GM19438 (cell line): Measurements from ENCODE around the gene PPIG.
"Not testable (repeated sequence)": the region's sequence is repeated elsewhere in the genome, so short reads cannot be mapped to it uniquely, and the experiment has no call there.

Experiments
- ATAC-seq: cut with Tn5 transposase; IDR thresholded peaks from one replicate; pipeline ENCODE4 v1.9.1; 2021; ENCODE audit warnings: low read depth; ENCODE audit not compliant: unreplicated experiment

Gene PPIG

GRCh38 chr2:169661265-169661664 is 77.1 kb downstream of the PPIG start:
- ATAC-seq: no peak

GRCh38 chr2:169662744-169663143 is 78.6 kb downstream of the PPIG start:
- no peak for ATAC-seq

- no peak for ATAC-seq
These were observed 79.1 kb downstream of the PPIG start for GRCh38 chr2:169663247-169663646.

DNA sequence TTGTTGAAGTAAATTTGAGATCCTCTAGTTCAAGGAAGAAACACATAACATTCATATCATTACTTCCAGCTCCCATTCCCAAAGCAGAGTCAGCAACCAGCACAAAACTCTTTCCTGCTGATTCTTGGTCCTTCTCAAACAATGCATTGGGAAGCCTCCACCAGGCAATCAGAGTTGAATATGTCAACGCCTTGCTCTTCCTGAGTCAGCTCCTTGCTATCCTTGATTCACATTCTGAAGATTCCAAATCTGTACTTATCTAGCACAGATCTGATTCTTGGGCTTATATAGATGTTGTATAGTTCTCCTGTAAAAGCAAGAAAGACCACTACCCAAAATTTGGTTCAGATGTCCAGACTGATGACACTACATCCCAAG is 80.4 kb downstream of the PPIG start:
- ATAC-seq: no peak

GRCh38 chr2:169664978-169665930 is 81.1 kb downstream of the PPIG start:
- no peak for ATAC-seq

GRCh38 chr2:169667583-169667982 is 83.4 kb downstream of the PPIG start:
- ATAC-seq: no peak

DNA sequence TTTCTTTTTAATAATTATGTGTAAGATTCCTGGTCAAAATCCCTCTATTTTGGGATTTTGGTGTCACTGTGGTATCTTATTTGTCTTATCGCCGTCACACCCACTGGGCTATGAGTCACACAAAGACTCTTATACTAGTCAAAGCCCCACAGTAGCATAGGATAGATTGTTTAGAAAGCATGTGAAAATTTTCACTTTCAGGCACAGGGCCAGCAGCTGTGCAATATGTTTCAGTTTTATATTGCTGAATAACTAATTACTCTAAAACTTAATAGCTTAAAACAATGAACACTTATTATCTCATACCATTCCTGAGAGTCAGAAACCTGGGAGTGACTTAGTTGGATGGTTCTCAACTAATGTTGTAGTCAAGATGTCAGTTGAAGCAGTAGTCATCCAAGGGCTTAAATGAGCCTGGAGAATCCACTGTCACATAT is 86.1 kb downstream of the PPIG start:
- ATAC-seq: no peak

- ATAC-seq: no peak
These were observed 86.8 kb downstream of the PPIG start for GRCh38 chr2:169670937-169671336.

GRCh38 chr2:169672406-169672805 is 88.3 kb downstream of the PPIG start:
- ATAC-seq: no peak

DNA sequence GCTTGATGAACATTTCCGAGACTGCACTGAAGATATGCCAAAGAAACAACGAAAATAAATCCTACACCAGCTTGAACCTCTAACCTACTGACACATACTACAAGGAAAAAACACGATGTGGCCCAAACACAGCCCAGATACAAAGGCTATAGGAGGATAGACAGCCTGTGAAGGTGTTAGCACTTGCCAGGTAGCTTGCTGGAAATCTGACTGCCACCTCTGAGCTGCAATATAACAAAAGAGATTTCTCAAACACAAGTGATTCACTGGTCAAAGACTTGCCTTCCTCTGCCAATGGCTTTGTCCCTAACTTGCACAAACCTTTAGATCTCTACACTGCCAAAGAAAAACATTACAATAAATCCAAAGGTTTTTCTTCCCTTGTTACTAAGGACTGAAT is 89.0 kb downstream of the PPIG start:
- ATAC-seq: no peak

GRCh38 chr2:169673921-169674320 is 89.8 kb downstream of the PPIG start:
- no peak for ATAC-seq

DNA sequence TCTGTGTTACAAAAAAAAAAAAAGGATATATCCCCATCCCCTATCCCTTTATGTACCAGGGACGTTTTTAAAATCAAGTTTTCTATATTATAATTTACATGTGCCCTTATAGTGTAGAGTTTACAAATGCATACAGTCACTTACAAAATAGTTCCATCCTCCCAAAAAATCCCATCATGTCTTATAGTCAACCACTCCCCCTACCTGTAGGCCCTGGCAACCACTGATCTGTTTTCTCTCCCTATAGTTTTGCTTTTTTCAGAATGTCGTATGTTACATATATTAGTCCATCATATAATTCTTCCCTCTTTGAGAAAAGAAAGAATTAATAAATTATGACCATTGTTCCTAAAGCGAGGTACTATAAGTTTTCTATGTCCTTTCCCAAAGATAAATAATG is 92.2 kb downstream of the PPIG start:
- no peak for ATAC-seq

DNA sequence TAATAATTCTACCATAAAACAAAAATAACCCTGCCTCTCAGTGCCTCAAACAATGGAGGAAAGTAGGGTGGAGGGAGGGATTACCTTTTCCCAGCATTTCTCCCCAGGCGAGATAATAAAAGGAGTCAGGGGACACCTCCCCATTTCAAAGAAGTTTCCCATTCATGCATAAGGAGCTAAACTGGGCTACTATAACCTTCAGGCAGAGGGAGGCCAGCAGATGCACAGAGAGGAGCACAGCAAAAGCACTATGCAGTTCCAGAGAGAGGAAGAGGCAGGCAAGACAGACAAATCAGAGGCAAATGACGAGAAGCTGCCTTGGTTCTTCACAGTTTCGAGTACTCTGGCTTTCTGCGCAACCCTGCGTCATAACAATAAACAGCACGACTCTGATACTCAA is 92.7 kb downstream of the PPIG start:
- no peak for ATAC-seq

- no peak for ATAC-seq
These were observed 98.9 kb downstream of the PPIG start for GRCh38 chr2:169683054-169683424.

- ATAC-seq: no peak
These were observed 99.4 kb downstream of the PPIG start for GRCh38 chr2:169683425-169684134.

DNA sequence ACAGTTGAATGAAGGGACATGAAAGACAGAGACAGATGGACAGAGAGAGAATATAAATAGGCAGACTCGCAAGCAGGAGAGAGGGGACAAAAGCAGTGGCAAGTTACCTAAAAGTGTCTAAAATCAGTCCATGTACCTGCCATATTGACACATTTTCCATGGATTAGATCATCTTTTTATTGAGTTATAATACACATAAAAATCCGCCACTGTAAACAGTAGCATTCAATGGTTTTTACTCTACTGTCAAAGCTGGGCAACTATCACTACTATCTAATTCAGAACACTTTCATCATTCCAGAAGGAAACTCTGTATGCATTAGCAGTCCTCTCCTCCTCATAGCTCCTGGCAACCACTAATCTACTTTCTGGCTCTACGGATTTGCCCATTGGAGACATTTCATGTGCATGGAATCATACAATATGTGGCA is 100.0 kb downstream of the PPIG start:
- ATAC-seq: no peak

- not testable (repeated sequence) for ATAC-seq
These were observed 100.6 kb downstream of the PPIG start for GRCh38 chr2:169684712-169685111.

- ATAC-seq: not testable (repeated sequence)
These were observed 102.7 kb downstream of the PPIG start for GRCh38 chr2:169686825-169687224.

DNA sequence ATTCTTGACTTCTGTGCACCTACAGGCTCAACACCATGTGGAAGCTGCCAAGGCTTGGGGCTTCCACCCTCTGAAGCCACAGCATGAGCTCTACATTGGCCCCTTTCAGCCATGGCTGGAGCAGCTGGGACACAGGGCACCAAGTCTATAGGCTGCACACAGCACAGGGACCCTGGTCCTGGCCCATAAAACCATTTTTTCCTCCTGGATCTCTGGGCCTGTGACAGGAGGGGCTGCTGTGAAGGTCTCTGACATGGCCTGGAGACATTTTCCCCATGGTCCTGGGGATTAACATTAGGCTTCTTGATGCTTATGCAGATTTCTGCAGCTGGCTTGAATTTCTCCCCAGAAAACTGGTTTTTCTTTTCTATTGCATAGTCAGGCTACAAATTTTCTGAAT is 103.8 kb downstream of the PPIG start:
- ATAC-seq: not testable (repeated sequence)

DNA sequence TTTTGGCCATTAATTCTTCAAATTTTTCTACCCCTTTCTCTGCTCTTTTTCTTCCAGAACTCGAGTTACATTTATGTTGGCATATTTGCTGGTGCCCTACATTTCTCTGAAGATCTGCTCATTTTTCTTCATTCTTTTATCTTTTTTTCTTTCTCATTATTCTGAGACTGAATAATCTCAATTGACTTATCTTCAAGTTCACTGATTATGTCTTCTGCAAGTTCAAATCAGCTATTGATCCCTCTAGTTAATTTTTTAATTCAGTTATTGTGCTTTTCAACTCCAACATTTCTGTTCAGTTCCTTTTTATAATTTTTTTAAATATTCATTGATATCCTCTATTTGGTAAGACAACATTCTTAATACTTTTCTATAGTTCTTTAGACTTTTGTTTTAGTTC is 106.8 kb downstream of the PPIG start:
- ATAC-seq: no peak
